ENCODE measurements around the gene CIB2. TPM values are rescaled to one million over a fixed set of nuclear protein-coding genes. Genes with fewer than 3 reads are reported as not detected.

Gene CIB2
- total RNA-seq, 1 donor from 2014 or later: 10.1 TPM

DNA sequence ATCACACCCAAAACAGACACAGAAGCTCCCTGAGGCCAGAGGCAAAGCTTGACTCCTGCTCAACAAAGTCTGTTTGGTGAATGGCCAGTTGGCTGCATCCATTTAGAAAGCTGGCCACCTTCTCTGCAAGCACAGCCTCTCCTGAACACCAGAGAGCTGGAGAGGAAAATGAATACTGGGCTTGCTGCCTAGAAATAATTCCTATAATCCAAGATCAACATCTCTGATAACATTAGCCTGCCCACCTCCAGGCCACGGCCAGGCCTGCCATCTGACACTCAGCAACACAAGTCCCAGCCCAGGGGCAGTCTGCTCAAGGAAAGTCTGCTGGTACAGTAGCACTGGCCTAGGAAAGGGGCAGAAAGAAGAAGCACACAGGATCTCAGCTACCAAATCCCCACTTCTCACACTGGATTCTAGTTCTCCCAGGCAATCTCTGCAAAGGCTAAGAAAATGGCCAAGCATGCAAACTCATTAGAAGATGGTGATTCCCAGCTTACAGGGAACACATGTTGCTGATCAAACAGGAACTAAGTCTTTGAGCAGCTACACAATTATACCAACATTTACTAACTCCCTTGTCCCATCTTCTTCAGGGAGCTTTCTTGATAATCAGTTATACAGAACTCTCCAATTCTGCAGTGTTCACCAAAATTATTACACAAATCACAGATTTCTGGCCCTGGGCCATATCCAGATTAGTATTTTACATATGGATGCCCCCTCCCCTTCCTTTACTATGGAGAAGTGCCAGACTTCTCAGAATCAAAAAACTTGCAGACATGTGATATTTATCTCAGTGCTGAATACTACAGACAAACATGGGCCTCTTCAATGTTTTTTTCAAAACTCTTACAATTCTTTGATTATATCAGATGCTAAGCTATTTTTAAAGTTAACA, 63.7 kb downstream of the CIB2 start:
- TF ChIP-seq, protein P1, sequence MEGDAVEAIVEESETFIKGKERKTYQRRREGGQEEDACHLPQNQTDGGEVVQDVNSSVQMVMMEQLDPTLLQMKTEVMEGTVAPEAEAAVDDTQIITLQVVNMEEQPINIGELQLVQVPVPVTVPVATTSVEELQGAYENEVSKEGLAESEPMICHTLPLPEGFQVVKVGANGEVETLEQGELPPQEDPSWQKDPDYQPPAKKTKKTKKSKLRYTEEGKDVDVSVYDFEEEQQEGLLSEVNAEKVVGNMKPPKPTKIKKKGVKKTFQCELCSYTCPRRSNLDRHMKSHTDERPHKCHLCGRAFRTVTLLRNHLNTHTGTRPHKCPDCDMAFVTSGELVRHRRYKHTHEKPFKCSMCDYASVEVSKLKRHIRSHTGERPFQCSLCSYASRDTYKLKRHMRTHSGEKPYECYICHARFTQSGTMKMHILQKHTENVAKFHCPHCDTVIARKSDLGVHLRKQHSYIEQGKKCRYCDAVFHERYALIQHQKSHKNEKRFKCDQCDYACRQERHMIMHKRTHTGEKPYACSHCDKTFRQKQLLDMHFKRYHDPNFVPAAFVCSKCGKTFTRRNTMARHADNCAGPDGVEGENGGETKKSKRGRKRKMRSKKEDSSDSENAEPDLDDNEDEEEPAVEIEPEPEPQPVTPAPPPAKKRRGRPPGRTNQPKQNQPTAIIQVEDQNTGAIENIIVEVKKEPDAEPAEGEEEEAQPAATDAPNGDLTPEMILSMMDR (conservative IDR thresholded peaks at IDR 0.05; ENCODE audit: low read depth, low read length): no peak
- H3K4me3 ChIP-seq (ENCODE audit: low read depth, low read length): no peak overlapping the region
- DNase-seq (ENCODE audit: low read depth): no peak

DNA sequence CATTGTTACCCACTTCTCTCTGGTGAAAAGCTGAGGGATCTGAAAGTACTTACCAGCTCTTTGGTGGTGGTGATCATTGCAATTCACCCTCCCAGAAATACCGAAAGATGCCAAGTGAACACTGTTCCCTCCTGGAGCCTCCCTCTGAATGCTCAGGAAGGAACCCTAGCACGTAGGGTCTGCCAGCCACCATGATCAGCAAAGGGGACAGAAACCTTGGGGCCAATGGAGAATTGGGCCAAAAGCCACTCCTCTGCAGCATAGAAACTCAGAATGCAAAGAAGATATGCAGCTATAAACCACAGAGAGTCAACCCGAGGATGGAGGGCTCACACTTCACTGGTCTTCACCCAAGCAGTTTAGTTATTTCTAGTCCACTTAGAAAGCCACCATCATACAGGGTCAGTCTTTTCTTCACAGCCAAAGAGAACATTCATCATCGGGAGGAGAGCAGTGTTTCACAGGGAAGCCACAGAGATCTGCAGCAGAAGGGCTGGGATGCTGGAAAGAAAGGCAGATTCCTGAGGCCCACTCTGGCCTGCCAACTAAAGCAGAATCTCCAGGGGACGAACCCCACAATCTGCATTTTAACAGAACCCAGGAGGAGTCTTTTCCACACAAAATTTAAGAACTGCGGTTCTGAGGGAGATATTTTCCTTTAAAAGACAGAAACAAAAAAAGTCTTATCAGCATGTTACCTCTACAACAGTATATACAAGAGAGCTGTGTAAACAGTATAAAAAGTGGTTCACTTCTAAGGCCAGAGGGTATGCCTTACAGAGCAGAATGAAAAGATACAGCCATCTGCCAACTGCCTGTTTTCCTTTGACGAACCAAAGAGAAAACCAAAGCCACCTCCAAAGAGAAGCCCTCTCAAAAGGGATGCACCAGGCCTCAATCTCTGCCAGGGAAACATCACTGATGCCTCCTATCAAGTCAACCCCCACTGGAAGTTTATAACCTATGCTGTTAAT, 65.0 kb downstream of the CIB2 start:
- TF ChIP-seq, protein P1 (conservative IDR thresholded peaks at IDR 0.05; ENCODE audit: low read depth, low read length): no peak
- no peak for DNase-seq (ENCODE audit: low read depth)
- no peak overlapping the region for H3K4me3 ChIP-seq (ENCODE audit: low read depth, low read length)

DNA sequence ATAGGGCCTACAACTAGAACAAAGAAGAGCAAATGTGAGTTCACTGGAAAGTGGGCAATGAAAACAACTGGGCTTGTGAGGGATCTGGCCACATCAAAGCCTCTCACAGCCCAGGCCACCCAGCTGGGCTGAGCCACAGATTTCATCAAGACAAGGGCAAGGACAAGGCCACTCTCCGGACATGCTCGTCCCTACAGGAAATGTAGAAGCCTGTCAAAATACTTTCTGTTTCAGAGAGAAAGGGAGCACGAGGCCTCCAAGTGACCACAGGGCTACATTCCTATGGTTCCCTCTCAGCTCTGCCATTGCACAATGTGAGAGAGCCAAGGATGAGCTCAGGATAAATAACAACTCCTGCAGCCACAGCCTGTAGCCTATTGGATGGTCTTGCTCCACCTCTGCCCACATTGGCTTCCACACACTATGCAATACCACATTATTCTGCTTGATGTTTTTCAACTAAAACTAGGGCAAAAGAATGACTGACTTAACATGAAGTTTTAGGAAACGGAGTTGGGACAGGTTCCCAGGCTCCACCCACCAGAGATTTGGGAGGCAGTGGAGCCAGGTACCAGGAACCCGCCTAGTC, 65.9 kb downstream of the CIB2 start:
- DNase-seq (ENCODE audit: low read depth): peak; percentile 95
- TF ChIP-seq, protein P1 (conservative IDR thresholded peaks at IDR 0.05; ENCODE audit: low read depth, low read length): no peak
- peak overlapping the region; percentile 3 for H3K4me3 ChIP-seq (ENCODE audit: low read depth, low read length)

DNA sequence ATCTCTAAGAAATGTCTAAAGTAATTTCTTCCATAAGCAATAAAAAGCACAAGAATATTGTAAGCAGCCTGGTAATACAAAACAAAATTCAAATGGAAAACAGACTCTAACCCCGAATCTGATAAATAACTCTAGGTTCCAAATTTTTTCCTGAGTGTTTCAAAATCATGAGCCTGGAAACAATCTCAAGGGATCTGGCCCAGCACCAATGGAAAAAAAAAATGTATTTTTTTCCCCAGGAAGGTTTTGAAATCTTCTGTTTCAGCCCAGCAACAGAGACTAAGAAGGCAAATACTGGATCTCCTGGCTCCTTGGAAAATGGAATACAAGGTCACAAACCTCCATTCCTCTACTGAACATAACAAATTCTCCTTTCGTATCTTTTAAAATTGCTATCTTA, 66.7 kb downstream of the CIB2 start:
- no peak for DNase-seq (ENCODE audit: low read depth)
- TF ChIP-seq, protein P1 (conservative IDR thresholded peaks at IDR 0.05; ENCODE audit: low read depth, low read length): no peak
- H3K4me3 ChIP-seq (ENCODE audit: low read depth, low read length): no peak overlapping the region

DNA sequence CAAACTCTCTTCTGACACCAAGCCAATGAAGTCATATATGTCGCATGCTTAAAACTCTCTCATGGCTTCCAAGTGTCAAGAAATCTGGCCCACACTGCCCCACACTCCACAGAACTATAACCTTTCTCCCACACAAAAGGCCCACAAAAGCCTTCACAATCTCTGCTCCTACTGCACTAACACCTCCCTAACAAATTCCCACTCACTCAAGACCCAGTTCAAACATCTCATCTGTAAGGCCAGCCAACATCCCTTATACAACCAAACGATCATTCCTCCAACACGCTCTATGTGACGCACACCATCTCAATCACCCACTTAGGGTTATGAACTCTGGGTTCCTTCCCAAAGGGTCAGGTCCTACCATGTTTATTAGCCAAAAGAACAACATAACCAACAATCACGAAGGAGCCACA, 67.3 kb downstream of the CIB2 start:
- DNase-seq (ENCODE audit: low read depth): no peak
- TF ChIP-seq, protein P1 (conservative IDR thresholded peaks at IDR 0.05; ENCODE audit: low read depth, low read length): no peak
- H3K4me3 ChIP-seq (ENCODE audit: low read depth, low read length): no peak overlapping the region

DNA sequence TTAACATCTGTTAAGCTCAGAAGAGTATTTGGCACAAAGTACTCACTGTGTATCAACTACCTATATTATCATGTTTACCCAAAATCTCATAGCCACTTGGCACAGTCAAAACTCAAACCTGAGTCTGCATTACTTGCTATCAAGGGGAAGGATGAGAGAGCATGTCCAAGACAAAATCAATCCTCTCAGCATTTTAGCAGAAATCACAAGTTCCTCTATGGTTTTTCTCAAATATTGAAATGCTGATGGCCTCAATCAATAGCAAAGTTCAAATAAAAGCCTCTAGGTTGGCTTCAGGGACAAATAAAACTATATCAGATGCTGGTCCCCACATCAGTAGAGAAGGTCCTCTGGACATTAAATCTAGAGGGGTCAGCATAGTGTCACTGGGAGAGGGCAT, 68.0 kb downstream of the CIB2 start:
- TF ChIP-seq, protein P1 (conservative IDR thresholded peaks at IDR 0.05; ENCODE audit: low read depth, low read length): no peak
- no peak overlapping the region for H3K4me3 ChIP-seq (ENCODE audit: low read depth, low read length)
- no peak for DNase-seq (ENCODE audit: low read depth)

Data from epithelial cell of proximal tubule (primary cell).